ENCODE measurements around the gene REC8. TPM values are rescaled to one million over a fixed set of nuclear protein-coding genes. Genes with fewer than 3 reads are reported as not detected.
A peak's percentile ranks its signal among the peaks of the same experiment; 100 is the strongest.

Gene REC8
- total RNA-seq, 1 experiment from 2014 or later, result 9.8 TPM

- intact Hi-C loops (cut with micrococcal nuclease; ENCODE audit: unreplicated experiment) (no loop called here), in situ Hi-C loops (cut with HindIII; ENCODE audit: low pct_unique_long_range_greater_than_20kb, low sequenced_read_pairs) (no loop called here)
- Histone ChIP-seq H3K36me3 (ENCODE audit: control insufficient read depth, insufficient read depth, low read length) (peaks cover 3% of the 10 kb centered on the region; the same call in 1 of the 2 replicates), H3K4me1 (ENCODE audit: control insufficient read depth, insufficient read depth, low read length) (peaks cover 9% of the 10 kb centered on the region), H3K9me3 (ENCODE audit: control insufficient read depth, insufficient read depth, low read depth, low read length) (no peaks in the 10 kb centered on the region), H3K27me3 (ENCODE audit: control insufficient read depth, insufficient read depth, low read length) (no peaks in the 10 kb centered on the region), H3K27ac (ENCODE audit: low read length) (no peak overlapping the region), H3K4me3 (ENCODE audit: low read depth in 2 of 2, low read length in 2 of 2) (no peak overlapping the region)
- ATAC-seq (no peak), DNase-seq (ENCODE audit: low read depth, low spot score) (no peak)
- no TSS peak for BruUV-seq (replicated peaks)
- POLR2A ChIA-PET, result no interaction called here
- CTCF ChIA-PET, result no interaction called here
- TF ChIP-seq SIN3A (IDR thresholded peaks at IDR 0.05; ENCODE audit: borderline replicate concordance, insufficient read depth, low read depth, low read length), result no peak
- TF ChIP-seq POLR2AphosphoS5 (IDR thresholded peaks at IDR 0.05; ENCODE audit: low read depth, low read length), result no peak
- no peak for TF ChIP-seq TCF7L2 (IDR thresholded peaks at IDR 0.05; ENCODE audit: low read depth, low read length)
- TF ChIP-seq REST (IDR thresholded peaks at IDR 0.05; ENCODE audit: insufficient read depth in 1 of 2, low read depth in 2 of 2, low read length in 1 of 2), result no peak
- no peak for TF ChIP-seq CTCF (IDR thresholded peaks at IDR 0.05)
Observed at GRCh38 chr14:24144451-24144850, 27.4 kb upstream of the REC8 start.

- no TSS peak for BruUV-seq (replicated peaks)
- intact Hi-C loops (cut with micrococcal nuclease; ENCODE audit: unreplicated experiment) (no loop called here), in situ Hi-C loops (cut with HindIII; ENCODE audit: low pct_unique_long_range_greater_than_20kb, low sequenced_read_pairs) (no loop called here)
- ATAC-seq (no peak), DNase-seq (ENCODE audit: low read depth, low spot score) (no peak)
- Histone ChIP-seq H3K4me1 (ENCODE audit: control insufficient read depth, insufficient read depth, low read length) (peaks cover 6% of the 10 kb centered on the region; the same call in 1 of the 2 replicates), H3K36me3 (ENCODE audit: control insufficient read depth, insufficient read depth, low read length) (peaks cover 3% of the 10 kb centered on the region), H3K27ac (ENCODE audit: low read length) (peak overlapping the region; percentile 94), H3K4me3 (ENCODE audit: low read depth in 2 of 2, low read length in 2 of 2) (peak overlapping the region; percentile 87 to 96), H3K27me3 (ENCODE audit: control insufficient read depth, insufficient read depth, low read length) (no peaks in the 10 kb centered on the region), H3K9me3 (ENCODE audit: control insufficient read depth, insufficient read depth, low read depth, low read length) (no peaks in the 10 kb centered on the region)
- POLR2A ChIA-PET, result no interaction called here
- CTCF ChIA-PET, result no interaction called here
- no peak for TF ChIP-seq SIN3A (IDR thresholded peaks at IDR 0.05; ENCODE audit: borderline replicate concordance, insufficient read depth, low read depth, low read length)
- no peak for TF ChIP-seq REST (IDR thresholded peaks at IDR 0.05; ENCODE audit: insufficient read depth in 1 of 2, low read depth in 2 of 2, low read length in 1 of 2)
- TF ChIP-seq POLR2AphosphoS5 (IDR thresholded peaks at IDR 0.05; ENCODE audit: low read depth, low read length), result no peak
- no peak for TF ChIP-seq CTCF (IDR thresholded peaks at IDR 0.05)
- no peak for TF ChIP-seq TCF7L2 (IDR thresholded peaks at IDR 0.05; ENCODE audit: low read depth, low read length)
Observed at GRCh38 chr14:24145219-24145618, 26.7 kb upstream of the REC8 start.
